Peyer's patch (tissue), 4 donors: ENCODE measurements around the gene FSD2. TPM values are rescaled to one million over a fixed set of nuclear protein-coding genes. Genes with fewer than 3 reads are reported as not detected.

Source experiments
- DNase-seq, 3 donors: peaks; one replicate each; pipeline ENCODE4 v3.0.0-alpha.2; 2017 to 2019
- H3K27ac ChIP-seq, 4 donors: fragments of 200-600 bp; sonication (generic); one replicate each; pipeline ENCODE4 v1.5.1; 2016 to 2019
- H3K27me3 ChIP-seq, 2 donors: fragments of 200-600 bp; sonication (generic); one replicate each; pipeline ENCODE4 v1.5.1; 2019
- H3K36me3 ChIP-seq, 3 donors: fragments of 200-600 bp; sonication (generic); one replicate each; pipeline ENCODE4 v1.5.1; 2016 to 2019
- H3K4me1 ChIP-seq, 4 donors: fragments of 200-600 bp; sonication (generic); one replicate each; pipeline ENCODE4 v1.5.1; 2016 to 2019
- H3K4me3 ChIP-seq, 4 donors: fragments of 200-600 bp; sonication (generic); 1 replicate in 3 of 4; 2 replicates in 1 of 4; pipeline ENCODE4 v1.5.1; 2016 to 2019; ENCODE audit warnings: mild to moderate bottlenecking in 1 of 4
- H3K9me3 ChIP-seq, 4 donors: fragments of 200-600 bp; sonication (generic); one replicate each; pipeline ENCODE4 v1.5.1; 2016 to 2019; ENCODE audit warnings: mild to moderate bottlenecking in 1 of 4
- CTCF ChIP-seq, 6 experiments: fragments of 450-650 bp in 4 of 6; fragments of 200-600 bp in 2 of 6; sonication (generic) in 1 of 6; IDR thresholded peaks; one replicate each; pipeline ENCODE4 v1.5.1; 2017 to 2019; ENCODE audit warnings: antibody characterized with exemption in 6 of 6, mild to moderate bottlenecking in 3 of 6, moderate library complexity in 1 of 6
- POLR2A ChIP-seq, 2 donors: fragments of 450-650 bp; IDR thresholded peaks; one replicate each; pipeline ENCODE4 v1.5.1; 2017; ENCODE audit warnings: antibody characterized with exemption in 2 of 2, mild to moderate bottlenecking in 2 of 2, moderate library complexity in 2 of 2
- total RNA-seq, 4 donors: library from RNA; depleted of rRNA; stranded (reverse); fragments of >200 nt; gene quantifications; one replicate each; pipeline ENCODE4 v1.1.0, GENCODE V29; 2016

The FSD2 gene
- total RNA-seq, 4 donors from 2014 or later = not detected

- H3K27me3 ChIP-seq = no peaks in the 10 kb centered on the region
- peak overlapping the region in 1 of 4 donors; percentile 97 for H3K27ac ChIP-seq
- no peak for DNase-seq
- H3K4me1 ChIP-seq = peaks cover 0 to 21% (median 5%) of the 10 kb centered on the region in 4 donors
- H3K9me3 ChIP-seq = no peaks in the 10 kb centered on the region
- H3K4me3 ChIP-seq = no peak overlapping the region
- no peak for TF ChIP-seq POLR2A (IDR thresholded peaks at IDR 0.05)
- no peak for TF ChIP-seq CTCF (IDR thresholded peaks at IDR 0.05)
- H3K36me3 ChIP-seq = no peaks in the 10 kb centered on the region
Measured at GRCh38 chr15:82807920-82808633, 2.2 kb upstream of the FSD2 start.

DNA sequence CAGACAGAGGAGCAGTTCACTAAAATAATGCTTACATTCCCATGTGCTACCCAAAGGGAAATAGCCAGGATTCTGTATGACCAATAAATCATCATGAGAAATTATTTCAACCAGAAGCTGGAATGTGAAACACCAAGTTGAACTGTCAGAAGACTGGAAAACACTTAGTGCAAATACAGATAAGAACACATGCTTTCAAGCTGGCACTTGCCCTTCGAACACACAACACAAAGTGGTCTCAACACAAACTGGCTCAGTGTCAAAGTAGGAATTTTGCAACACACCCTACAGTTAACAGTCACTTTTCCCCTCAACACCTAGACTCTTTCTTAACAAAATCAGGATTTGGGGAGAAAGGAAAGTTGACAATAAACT is 1.3 kb downstream of the FSD2 start:
- no peak for DNase-seq

GRCh38 chr15:82803793-82804574 is 1.9 kb downstream of the FSD2 start:
- Histone ChIP-seq H3K4me3 (no peak overlapping the region), H3K4me1 (peaks cover 0 to 3% (median 0%) of the 10 kb centered on the region in 4 donors), H3K27me3 (no peaks in the 10 kb centered on the region), H3K27ac (no peak overlapping the region), H3K36me3 (no peaks in the 10 kb centered on the region), H3K9me3 (no peaks in the 10 kb centered on the region)
- TF ChIP-seq CTCF (IDR thresholded peaks at IDR 0.05) (no peak), POLR2A (IDR thresholded peaks at IDR 0.05) (no peak)
- no peak for DNase-seq

More for the DNA sequence above, 1.3 kb downstream of the FSD2 start:
- peaks cover 0 to 5% (median 0%) of the 10 kb centered on the region in 4 donors for H3K4me1 ChIP-seq
- H3K27ac ChIP-seq = no peak overlapping the region
- H3K4me3 ChIP-seq = no peak overlapping the region
- no peaks in the 10 kb centered on the region for H3K36me3 ChIP-seq
- H3K27me3 ChIP-seq = no peaks in the 10 kb centered on the region
- no peak for TF ChIP-seq POLR2A (IDR thresholded peaks at IDR 0.05)
- no peak for TF ChIP-seq CTCF (IDR thresholded peaks at IDR 0.05)
- no peaks in the 10 kb centered on the region for H3K9me3 ChIP-seq

GRCh38 chr15:82802497-82802896 is 3.4 kb downstream of the FSD2 start:
- TF ChIP-seq POLR2A (IDR thresholded peaks at IDR 0.05) = no peak
- no peak for TF ChIP-seq CTCF (IDR thresholded peaks at IDR 0.05)
- no peaks in the 10 kb centered on the region for H3K9me3 ChIP-seq
- no peaks in the 10 kb centered on the region for H3K27me3 ChIP-seq
- no peaks in the 10 kb centered on the region for H3K4me1 ChIP-seq
- H3K4me3 ChIP-seq = no peak overlapping the region
- H3K36me3 ChIP-seq = no peaks in the 10 kb centered on the region
- DNase-seq = no peak
- H3K27ac ChIP-seq = no peak overlapping the region

DNA sequence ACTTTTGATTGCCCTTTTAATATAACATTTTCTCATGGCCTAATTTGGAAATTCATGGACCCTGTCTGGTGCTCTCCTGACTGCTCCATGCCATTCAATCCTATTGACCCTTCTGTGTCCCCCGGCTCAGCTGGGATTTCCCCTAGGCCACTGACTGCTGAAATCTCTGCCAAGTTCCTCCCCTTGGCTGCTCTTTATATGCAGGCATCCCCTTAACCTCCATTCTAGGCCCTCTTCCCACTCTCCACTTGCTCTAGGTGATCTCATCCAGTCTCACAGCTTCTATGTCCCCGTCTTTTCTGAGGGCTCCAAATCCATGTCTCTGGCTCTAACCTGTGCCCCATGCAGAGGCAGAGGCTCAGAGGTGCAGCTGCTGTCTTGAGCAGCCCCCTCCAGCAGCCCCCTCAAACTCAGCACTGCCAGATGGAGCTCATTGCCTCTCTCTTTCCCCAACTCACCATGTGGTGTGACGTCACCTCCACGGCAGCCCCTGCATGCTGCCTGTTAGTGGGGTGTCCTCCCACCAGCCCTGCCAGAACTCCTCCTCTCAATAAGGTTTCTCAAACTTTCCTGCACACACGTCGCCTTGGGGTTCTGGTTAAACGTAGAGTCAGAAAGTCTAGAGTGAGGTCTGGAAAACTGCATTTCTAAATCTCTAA is 6.6 kb downstream of the FSD2 start:
- no peaks in the 10 kb centered on the region for H3K36me3 ChIP-seq
- H3K4me3 ChIP-seq = no peak overlapping the region
- DNase-seq = no peak
- H3K4me1 ChIP-seq = no peaks in the 10 kb centered on the region
- no peaks in the 10 kb centered on the region for H3K9me3 ChIP-seq
- TF ChIP-seq CTCF (IDR thresholded peaks at IDR 0.05) (no peak), POLR2A (IDR thresholded peaks at IDR 0.05) (no peak)
- H3K27ac ChIP-seq = no peak overlapping the region
- no peaks in the 10 kb centered on the region for H3K27me3 ChIP-seq
